RWPE2 (cell line): Measurements from ENCODE around the gene EDIL3.

Source experiments
- ATAC-seq: fragments of 200-7000 bp; cut with Tn5 transposase; 3 replicates; pipeline ENCODE4 v1.9.1; 2021; ENCODE audit warnings: low read depth
- DNase-seq: peaks from one replicate; pipeline ENCODE4 v3.0.0-alpha.2; 2020; ENCODE audit warnings: low spot score
- H3K27ac ChIP-seq: fragments of 450-650 bp; 2 replicates; pipeline ENCODE4 v1.5.1; 2017; ENCODE audit warnings: mild to moderate bottlenecking; ENCODE audit not compliant: poor library complexity, severe bottlenecking
- H3K27me3 ChIP-seq: fragments of 250-450 bp; sonication (Bioruptor Pico); 2 replicates; pipeline ENCODE4 v1.5.1; 2021; ENCODE audit warnings: mild to moderate bottlenecking, moderate library complexity; ENCODE audit not compliant: insufficient read depth, poor library complexity, severe bottlenecking
- H3K36me3 ChIP-seq: fragments of 250-450 bp; sonication (Bioruptor Pico); 2 replicates; pipeline ENCODE4 v1.5.1; 2020; ENCODE audit warnings: low read depth, mild to moderate bottlenecking, moderate library complexity
- H3K4me1 ChIP-seq: fragments of 250-450 bp; sonication (Bioruptor Pico); 2 replicates; pipeline ENCODE4 v1.5.1; 2021; ENCODE audit warnings: mild to moderate bottlenecking, moderate library complexity; ENCODE audit not compliant: insufficient read depth, poor library complexity, severe bottlenecking
- H3K4me3 ChIP-seq: fragments of 250-450 bp; sonication (Bioruptor Pico); 2 replicates; pipeline ENCODE4 v1.5.1; 2021; ENCODE audit warnings: mild to moderate bottlenecking, moderate library complexity; ENCODE audit not compliant: severe bottlenecking
- H3K9me3 ChIP-seq: fragments of 250-450 bp; sonication (Bioruptor Pico); 2 replicates; pipeline ENCODE4 v1.5.1; 2021; ENCODE audit warnings: mild to moderate bottlenecking, moderate library complexity; ENCODE audit not compliant: severe bottlenecking
- TF ChIP-seq, protein P1 (sequence below): fragments of 450-650 bp; IDR thresholded peaks from one replicate; pipeline ENCODE4 v1.5.1; 2017; ENCODE audit warnings: mild to moderate bottlenecking, moderate library complexity; ENCODE audit not compliant: poor library complexity, severe bottlenecking

The EDIL3 gene

DNA sequence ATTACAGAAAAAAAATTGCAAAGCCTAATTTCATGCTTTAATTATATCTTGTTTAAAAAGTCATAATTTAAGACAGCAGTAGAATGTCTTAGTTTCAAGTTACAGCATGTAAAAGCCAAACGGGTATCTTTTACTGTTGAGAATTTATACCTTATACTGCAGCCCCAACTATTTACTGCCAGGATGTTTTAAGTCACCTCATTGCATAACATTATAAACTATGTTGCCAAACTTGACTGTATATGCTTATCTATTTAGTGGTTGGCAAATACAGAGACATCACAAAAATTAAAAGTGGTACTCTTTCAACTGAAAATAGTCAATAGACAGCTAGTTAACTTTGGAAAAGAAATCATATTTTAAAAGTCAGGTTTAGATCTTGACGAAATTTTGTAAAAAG, 119.5 kb downstream of the EDIL3 start:
- Histone ChIP-seq H3K4me1 (no peaks in the 10 kb centered on the region), H3K27me3 (peaks cover 2% of the 10 kb centered on the region), H3K36me3 (no peaks in the 10 kb centered on the region), H3K27ac (no peak overlapping the region), H3K9me3 (no peaks in the 10 kb centered on the region), H3K4me3 (no peak overlapping the region)
- no peak for ATAC-seq
- TF ChIP-seq, protein P1, sequence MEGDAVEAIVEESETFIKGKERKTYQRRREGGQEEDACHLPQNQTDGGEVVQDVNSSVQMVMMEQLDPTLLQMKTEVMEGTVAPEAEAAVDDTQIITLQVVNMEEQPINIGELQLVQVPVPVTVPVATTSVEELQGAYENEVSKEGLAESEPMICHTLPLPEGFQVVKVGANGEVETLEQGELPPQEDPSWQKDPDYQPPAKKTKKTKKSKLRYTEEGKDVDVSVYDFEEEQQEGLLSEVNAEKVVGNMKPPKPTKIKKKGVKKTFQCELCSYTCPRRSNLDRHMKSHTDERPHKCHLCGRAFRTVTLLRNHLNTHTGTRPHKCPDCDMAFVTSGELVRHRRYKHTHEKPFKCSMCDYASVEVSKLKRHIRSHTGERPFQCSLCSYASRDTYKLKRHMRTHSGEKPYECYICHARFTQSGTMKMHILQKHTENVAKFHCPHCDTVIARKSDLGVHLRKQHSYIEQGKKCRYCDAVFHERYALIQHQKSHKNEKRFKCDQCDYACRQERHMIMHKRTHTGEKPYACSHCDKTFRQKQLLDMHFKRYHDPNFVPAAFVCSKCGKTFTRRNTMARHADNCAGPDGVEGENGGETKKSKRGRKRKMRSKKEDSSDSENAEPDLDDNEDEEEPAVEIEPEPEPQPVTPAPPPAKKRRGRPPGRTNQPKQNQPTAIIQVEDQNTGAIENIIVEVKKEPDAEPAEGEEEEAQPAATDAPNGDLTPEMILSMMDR = no peak
- no peak for DNase-seq

DNA sequence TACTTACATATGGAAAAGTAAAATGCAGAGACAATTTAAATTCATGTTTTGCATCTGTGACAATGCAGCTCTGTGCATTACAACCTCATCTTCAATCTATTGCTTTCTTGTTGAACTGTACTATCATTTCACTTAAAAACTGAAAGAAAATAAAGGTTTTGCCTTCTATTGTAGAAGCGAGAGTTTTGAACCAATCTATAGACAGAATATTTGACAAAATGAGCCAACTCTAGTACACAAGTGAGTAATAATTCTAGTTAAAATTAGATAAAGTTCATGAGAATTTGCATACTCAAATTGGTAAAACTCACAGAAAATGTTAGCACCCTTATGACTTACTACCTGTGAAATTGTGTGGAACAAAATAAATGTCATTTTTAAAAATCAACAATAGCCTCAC, 123.7 kb downstream of the EDIL3 start:
- H3K36me3 ChIP-seq = no peaks in the 10 kb centered on the region
- H3K27ac ChIP-seq = no peak overlapping the region
- DNase-seq (no peak), ATAC-seq (no peak)
- H3K27me3 ChIP-seq = peaks cover 2% of the 10 kb centered on the region
- TF ChIP-seq, protein P1 = no peak
- H3K4me1 ChIP-seq = no peaks in the 10 kb centered on the region
- no peak overlapping the region for H3K4me3 ChIP-seq
- no peaks in the 10 kb centered on the region for H3K9me3 ChIP-seq

DNA sequence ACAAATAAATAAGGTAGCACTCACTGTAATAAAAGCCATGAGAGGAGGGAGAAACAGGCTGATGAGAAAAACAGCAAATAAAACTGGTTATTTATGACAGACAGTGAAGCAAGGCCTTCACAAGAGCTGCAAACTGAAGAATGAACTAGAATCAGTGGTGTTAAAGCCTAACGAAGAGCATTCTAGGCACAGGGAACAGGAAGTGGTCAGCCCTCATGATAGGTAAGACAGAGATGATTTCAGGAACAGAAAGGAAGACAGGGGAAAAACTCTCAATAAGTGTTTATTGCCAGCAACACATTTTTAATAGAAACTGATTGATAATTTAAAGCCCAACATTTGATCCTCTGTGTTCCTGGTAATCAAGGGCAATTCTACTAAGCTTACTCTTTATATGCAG, 124.5 kb downstream of the EDIL3 start:
- H3K9me3 ChIP-seq = no peaks in the 10 kb centered on the region
- H3K36me3 ChIP-seq = no peaks in the 10 kb centered on the region
- DNase-seq (no peak), ATAC-seq (no peak)
- TF ChIP-seq, protein P1 = no peak
- H3K4me3 ChIP-seq = no peak overlapping the region
- no peaks in the 10 kb centered on the region for H3K4me1 ChIP-seq
- H3K27ac ChIP-seq = no peak overlapping the region
- peaks cover 2% of the 10 kb centered on the region for H3K27me3 ChIP-seq

DNA sequence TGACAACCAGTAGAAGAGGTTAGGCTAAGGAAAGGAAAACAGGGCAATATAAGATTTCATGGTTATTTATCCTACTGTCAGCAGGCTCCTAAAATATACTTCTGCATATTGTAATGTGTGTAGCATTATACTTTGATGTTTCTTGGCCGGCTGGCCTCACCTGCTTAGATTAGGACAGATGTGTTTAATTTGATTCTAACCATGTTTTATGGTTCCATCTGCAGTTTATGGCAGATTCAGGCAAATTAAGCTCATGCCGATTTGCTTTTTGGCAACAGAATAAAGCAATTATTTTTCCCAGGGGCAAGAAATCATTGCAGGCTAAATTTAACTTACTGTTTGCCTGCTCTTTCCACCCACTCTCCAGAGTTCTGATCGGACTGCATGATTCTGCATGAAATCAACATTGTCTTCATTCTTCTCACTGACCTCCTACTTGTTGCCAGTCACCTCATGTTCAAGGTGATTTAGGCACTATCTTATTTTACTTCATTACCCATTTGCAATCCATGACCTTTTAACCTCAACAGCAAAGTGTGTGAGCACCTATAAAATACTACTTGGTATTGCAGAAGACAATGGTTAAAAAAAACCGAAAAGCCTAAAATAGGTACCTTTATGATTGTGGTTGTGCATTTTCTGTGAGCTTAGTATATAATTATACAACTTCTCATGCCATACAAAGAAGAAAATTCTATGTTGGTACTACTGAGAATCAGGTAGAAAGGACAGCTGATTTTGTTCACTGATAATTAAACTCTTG, 125.2 kb downstream of the EDIL3 start:
- Histone ChIP-seq H3K9me3 (no peaks in the 10 kb centered on the region), H3K36me3 (no peaks in the 10 kb centered on the region), H3K4me1 (no peaks in the 10 kb centered on the region), H3K4me3 (no peak overlapping the region), H3K27me3 (peaks cover 2% of the 10 kb centered on the region), H3K27ac (no peak overlapping the region)
- TF ChIP-seq, protein P1 = no peak
- ATAC-seq (no peak), DNase-seq (no peak)

DNA sequence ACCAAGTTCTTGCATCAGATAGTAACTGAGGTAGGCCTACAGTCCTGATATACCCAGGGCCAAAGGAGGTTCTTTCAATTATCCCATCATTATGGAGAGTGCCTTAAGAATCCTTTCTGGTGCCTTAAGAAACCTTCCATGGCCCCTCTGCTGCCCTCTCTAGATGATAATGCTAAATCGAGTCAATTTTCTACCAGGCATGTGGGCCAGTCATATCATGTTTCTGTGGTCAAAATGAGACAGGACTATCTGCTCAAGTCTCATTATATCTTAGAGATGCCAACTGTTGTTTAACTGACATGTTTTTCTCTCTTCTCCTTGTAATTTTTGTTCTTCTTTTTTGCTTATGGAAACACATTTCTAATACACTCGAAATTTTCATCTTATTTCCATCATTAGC, 127.6 kb downstream of the EDIL3 start:
- Histone ChIP-seq H3K4me1 (no peaks in the 10 kb centered on the region), H3K9me3 (no peaks in the 10 kb centered on the region), H3K27me3 (peaks cover 2% of the 10 kb centered on the region), H3K36me3 (no peaks in the 10 kb centered on the region), H3K27ac (no peak overlapping the region), H3K4me3 (no peak overlapping the region)
- TF ChIP-seq, protein P1 = no peak
- DNase-seq (no peak), ATAC-seq (no peak)
